ENCODE results near the gene CHPF.

Gene CHPF

GRCh38 chr2:219551441-219552381, 8.1 kb upstream of the CHPF start:
- no peak for DNase-seq (ENCODE audit: low read depth)

GRCh38 chr2:219549619-219550018, 6.0 kb upstream of the CHPF start:
- no peak for DNase-seq (ENCODE audit: low read depth)

- no peak for DNase-seq (ENCODE audit: low read depth)
These were observed 5.4 kb upstream of the CHPF start for GRCh38 chr2:219548990-219549389.

GRCh38 chr2:219547621-219548020, 4.0 kb upstream of the CHPF start:
- no peak for DNase-seq (ENCODE audit: low read depth)

- no peak for DNase-seq (ENCODE audit: low read depth)
These were observed 2.3 kb upstream of the CHPF start for GRCh38 chr2:219545943-219546352.

GRCh38 chr2:219545295-219545942, 1.8 kb upstream of the CHPF start:
- no peak for DNase-seq (ENCODE audit: low read depth)

GRCh38 chr2:219544567-219544966, 958 bp upstream of the CHPF start:
- no peak for DNase-seq (ENCODE audit: low read depth)

GRCh38 chr2:219542931-219543595, 546 bp downstream of the CHPF start:
- no peak for DNase-seq (ENCODE audit: low read depth)

- no peak for DNase-seq (ENCODE audit: low read depth)
These were observed 1.9 kb downstream of the CHPF start for GRCh38 chr2:219541611-219542180.

- no peak for DNase-seq (ENCODE audit: low read depth)
These were observed 2.7 kb downstream of the CHPF start for GRCh38 chr2:219540784-219541504.

GRCh38 chr2:219539926-219540678, 3.5 kb downstream of the CHPF start:
- no peak for DNase-seq (ENCODE audit: low read depth)

GRCh38 chr2:219538956-219539788, 4.4 kb downstream of the CHPF start:
- no peak for DNase-seq (ENCODE audit: low read depth)

GRCh38 chr2:219538504-219538951, 5.1 kb downstream of the CHPF start:
- no peak for DNase-seq (ENCODE audit: low read depth)

- DNase-seq (ENCODE audit: low read depth): no peak
These were observed 5.7 kb downstream of the CHPF start for GRCh38 chr2:219537657-219538488.

- DNase-seq (ENCODE audit: low read depth): no peak
These were observed 6.6 kb downstream of the CHPF start for GRCh38 chr2:219536967-219537366.

GRCh38 chr2:219536425-219536824, 7.2 kb downstream of the CHPF start:
- no peak for DNase-seq (ENCODE audit: low read depth)

- no peak for DNase-seq (ENCODE audit: low read depth)
These were observed 9.5 kb downstream of the CHPF start for GRCh38 chr2:219533930-219534661.

- no peak for DNase-seq (ENCODE audit: low read depth)
These were observed 11.3 kb downstream of the CHPF start for GRCh38 chr2:219532378-219532649.

Data from CMK (cell line).